AG04449 (cell line): ENCODE measurements around the gene KRT84.
"Not testable (repeated sequence)": the region's sequence is repeated elsewhere in the genome, so short reads cannot be mapped to it uniquely, and the experiment has no call there.

ENCODE experiments used
- CTCF ChIA-PET: fragments of 350-600 bp; formaldehyde crosslinking; extraction: SDS; loops from one replicate; lab custom pipeline; 2021; ENCODE audit warnings: antibody characterized with exemption; lab: Yijun Ruan, JAX
- POLR2A ChIA-PET: fragments of 400-600, 350-600 bp; formaldehyde crosslinking; extraction: SDS; loops from one replicate; lab custom pipeline; 2020; ENCODE audit warnings: antibody characterized with exemption, inconsistent platforms; lab: Yijun Ruan, JAX
- DNase-seq: peaks from one replicate; pipeline ENCODE4 v3.0.0-alpha.2; 2010; ENCODE audit warnings: low read depth, low spot score
- H3K4me3 ChIP-seq: 2 replicates; pipeline ENCODE4 v1.5.1; 2011; ENCODE audit warnings: low read depth, mild to moderate bottlenecking, control low read depth, low read length
- TF ChIP-seq, protein P1 (sequence below): IDR thresholded peaks from one replicate; pipeline ENCODE4 v1.5.1; 2011; ENCODE audit warnings: mild to moderate bottlenecking, moderate library complexity, low read length, control low read depth, inconsistent platforms; ENCODE audit not compliant: insufficient read depth; ENCODE audit errors: missing control alignments

The KRT84 gene

GRCh38 chr12:52350021-52350620 is 35.3 kb downstream of the KRT84 start:
- POLR2A ChIA-PET = no interaction called here
- CTCF ChIA-PET = interaction anchor here (0.7 to 3.5 kb wide), 5 partner anchors 22 to 530 kb away, joined by 3 to 14 read pairs (median 5); no protein-coding TSS in a partner anchor
- DNase-seq = no peak
- no peak overlapping the region for H3K4me3 ChIP-seq
- TF ChIP-seq, protein P1, sequence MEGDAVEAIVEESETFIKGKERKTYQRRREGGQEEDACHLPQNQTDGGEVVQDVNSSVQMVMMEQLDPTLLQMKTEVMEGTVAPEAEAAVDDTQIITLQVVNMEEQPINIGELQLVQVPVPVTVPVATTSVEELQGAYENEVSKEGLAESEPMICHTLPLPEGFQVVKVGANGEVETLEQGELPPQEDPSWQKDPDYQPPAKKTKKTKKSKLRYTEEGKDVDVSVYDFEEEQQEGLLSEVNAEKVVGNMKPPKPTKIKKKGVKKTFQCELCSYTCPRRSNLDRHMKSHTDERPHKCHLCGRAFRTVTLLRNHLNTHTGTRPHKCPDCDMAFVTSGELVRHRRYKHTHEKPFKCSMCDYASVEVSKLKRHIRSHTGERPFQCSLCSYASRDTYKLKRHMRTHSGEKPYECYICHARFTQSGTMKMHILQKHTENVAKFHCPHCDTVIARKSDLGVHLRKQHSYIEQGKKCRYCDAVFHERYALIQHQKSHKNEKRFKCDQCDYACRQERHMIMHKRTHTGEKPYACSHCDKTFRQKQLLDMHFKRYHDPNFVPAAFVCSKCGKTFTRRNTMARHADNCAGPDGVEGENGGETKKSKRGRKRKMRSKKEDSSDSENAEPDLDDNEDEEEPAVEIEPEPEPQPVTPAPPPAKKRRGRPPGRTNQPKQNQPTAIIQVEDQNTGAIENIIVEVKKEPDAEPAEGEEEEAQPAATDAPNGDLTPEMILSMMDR = no peak

GRCh38 chr12:52349196-52349595 is 36.3 kb downstream of the KRT84 start:
- TF ChIP-seq, protein P1 = no peak
- H3K4me3 ChIP-seq = no peak overlapping the region
- ChIA-PET POLR2A (no interaction called here), CTCF (interaction anchor here (0.7 to 3.2 kb wide), 2 partner anchors 22 to 23 kb away, joined by 3 to 9 read pairs; no protein-coding TSS in a partner anchor)
- DNase-seq = no peak

DNA sequence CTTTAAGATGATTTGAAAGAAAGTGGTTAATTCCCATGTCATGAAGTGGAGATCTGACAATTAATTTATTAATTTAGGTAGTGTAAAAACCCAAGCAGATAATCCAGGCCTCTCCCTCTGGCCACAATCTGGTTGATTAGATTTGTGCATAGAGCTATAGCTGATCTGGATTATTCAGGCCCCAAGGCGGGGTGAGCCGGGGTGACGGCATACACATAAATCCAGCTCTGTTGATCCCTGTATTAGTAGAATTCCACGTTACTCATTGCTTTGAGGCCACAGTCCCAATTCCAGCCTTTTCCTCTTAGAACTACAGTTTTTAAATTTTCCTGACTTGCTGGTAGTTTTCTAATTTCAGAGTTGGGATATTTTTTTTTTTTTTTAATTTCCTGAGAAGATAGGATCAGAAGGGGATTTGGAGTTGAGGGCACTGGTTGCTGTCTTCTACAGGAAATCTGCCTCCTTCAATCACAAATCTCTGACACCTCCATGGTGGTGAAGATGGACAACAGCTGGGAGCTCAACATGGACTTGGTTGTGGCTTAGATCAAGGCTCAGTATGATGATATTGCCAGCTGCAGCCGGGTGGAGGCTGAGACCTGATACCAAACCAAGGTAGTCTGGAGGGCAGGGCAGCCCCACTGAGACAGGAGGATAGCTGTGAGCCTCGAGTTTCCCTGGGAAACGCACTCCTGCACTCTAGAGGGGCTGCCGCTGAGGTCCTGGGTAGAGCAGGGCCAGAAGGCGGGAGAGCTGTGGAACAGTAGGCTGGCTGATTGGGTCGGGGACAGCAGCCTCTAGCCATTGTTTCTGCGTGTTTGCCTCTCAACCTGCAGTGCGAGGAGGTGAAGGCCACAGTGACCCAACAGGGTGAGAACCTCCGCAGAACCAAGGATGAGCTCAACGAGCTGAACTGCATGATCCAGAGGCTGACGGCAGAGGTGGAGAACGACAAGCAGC is 37.6 kb downstream of the KRT84 start:
- DNase-seq = no peak
- H3K4me3 ChIP-seq = no peak overlapping the region
- ChIA-PET POLR2A (interaction anchor here (0.5 kb wide), 1 partner anchor 18 kb away, joined by 3 read pairs; no protein-coding TSS in a partner anchor), CTCF (interaction anchor here (0.7 to 1.5 kb wide), 5 partner anchors 20 to 532 kb away, joined by 3 to 10 read pairs (median 3); no protein-coding TSS in a partner anchor)
- TF ChIP-seq, protein P1 = no peak

- POLR2A ChIA-PET = no interaction called here
- TF ChIP-seq, protein P1 = no peak
- CTCF ChIA-PET = interaction anchor here (0.7 to 3.0 kb wide), 6 partner anchors 18 to 190 kb away, joined by 3 to 18 read pairs (median 4); no protein-coding TSS in a partner anchor
- H3K4me3 ChIP-seq = no peak overlapping the region
- no peak for DNase-seq
These were observed 38.4 kb downstream of the KRT84 start for GRCh38 chr12:52347016-52347415.

DNA sequence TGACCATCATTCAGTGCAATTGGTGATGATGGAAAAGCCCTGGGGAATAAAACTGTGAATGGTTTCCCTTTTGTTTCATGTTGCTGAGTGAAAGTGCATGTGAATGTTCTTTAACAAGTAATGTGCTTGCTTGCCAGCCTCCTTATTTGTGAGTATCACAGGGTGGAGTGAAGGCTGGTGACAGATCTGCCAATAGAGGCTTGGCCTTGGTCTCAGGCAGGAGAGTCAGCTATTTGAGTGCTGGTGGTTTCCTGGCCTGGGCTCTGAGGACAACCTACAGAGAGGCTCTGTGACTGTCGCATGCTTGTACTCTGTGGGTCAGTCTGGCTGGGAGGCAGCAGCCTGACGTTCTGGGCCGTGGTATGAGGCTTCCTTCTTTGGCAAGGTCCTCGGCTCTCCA is 38.9 kb downstream of the KRT84 start:
- POLR2A ChIA-PET = no interaction called here
- CTCF ChIA-PET = interaction anchor here (0.7 to 3.0 kb wide), 8 partner anchors 18 to 539 kb away, joined by 3 to 18 read pairs (median 6); no protein-coding TSS in a partner anchor
- TF ChIP-seq, protein P1 = no peak
- no peak for DNase-seq
- no peak overlapping the region for H3K4me3 ChIP-seq

DNA sequence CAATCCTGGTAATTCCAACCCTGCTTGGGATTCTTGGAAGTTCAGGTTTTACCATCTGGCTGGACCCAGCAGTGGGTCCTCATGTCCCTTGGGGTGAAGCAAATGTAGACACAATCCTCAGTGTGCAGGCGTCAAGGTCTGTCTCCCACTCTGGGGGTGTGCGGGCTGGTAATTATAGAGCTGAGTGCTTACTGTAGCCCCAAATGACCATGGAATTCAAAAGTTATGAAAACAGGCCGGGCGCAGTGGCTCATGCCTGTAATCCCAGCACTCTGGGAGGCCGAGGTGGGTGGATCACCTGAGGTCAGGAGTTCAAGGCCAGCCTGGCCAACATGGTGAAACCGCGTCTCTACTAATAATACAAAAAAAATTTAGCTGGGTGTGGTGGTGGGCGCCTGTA is 40.4 kb downstream of the KRT84 start:
- DNase-seq, POLR2A ChIA-PET, H3K4me3 ChIP-seq: not testable (repeated sequence)
- CTCF ChIA-PET = interaction anchor here (1.1 to 3.0 kb wide), 7 partner anchors 16 to 540 kb away, joined by 4 to 18 read pairs (median 6); no protein-coding TSS in a partner anchor
